Body of pancreas (tissue), 4 donors: ENCODE data around the gene MAP3K9. TPM values are rescaled to one million over a fixed set of nuclear protein-coding genes. Genes with fewer than 3 reads are reported as not detected.

Source experiments
- ATAC-seq: fragments of 150-250 bp; one replicate; pipeline ENCODE4 v1.9.1; 2016
- DNase-seq, 4 donors: peaks; one replicate each; pipeline ENCODE4 v3.0.0-alpha.2; 2019
- H3K27ac ChIP-seq, 4 donors: fragments of 200-600 bp; sonication (generic); 1 replicate in 3 of 4; 2 replicates in 1 of 4; pipeline versions ENCODE4 v1.5.1 to v1.6.1; 2016 to 2019; ENCODE audit warnings: mild to moderate bottlenecking in 1 of 4, mixed read lengths in 1 of 4, moderate library complexity in 1 of 4
- H3K27me3 ChIP-seq, 2 donors: fragments of 200-600 bp; sonication (generic); one replicate each; pipeline ENCODE4 v1.6.0; 2016; ENCODE audit warnings: mild to moderate bottlenecking in 1 of 2
- H3K36me3 ChIP-seq, 2 donors: fragments of 200-600 bp; sonication (generic); replicated peaks in 1 of 2; 2 replicates each; pipeline ENCODE4 v1.5.1; 2016; ENCODE audit warnings: low read depth in 2 of 2; ENCODE audit not compliant: insufficient read depth in 1 of 2
- H3K4me1 ChIP-seq: fragments of 200-600 bp; sonication (generic); one replicate; pipeline ENCODE4 v1.6.0; 2016
- H3K4me3 ChIP-seq, 2 donors: fragments of 200-600 bp; sonication (generic); 1 replicate in 1 of 2; 2 replicates in 1 of 2; pipeline ENCODE4 v1.5.1; 2016 to 2019
- H3K9me3 ChIP-seq, 3 donors: fragments of 200-600 bp; sonication (generic); 1 replicate in 2 of 3; 2 replicates in 1 of 3; pipeline ENCODE4 v1.5.1; 2016
- CTCF ChIP-seq, 7 experiments: fragments of 450-650 bp in 4 of 7; fragments of 200-600 bp in 3 of 7; sonication (generic) in 3 of 7; IDR thresholded peaks; one replicate each; pipeline ENCODE4 v1.5.1; 2016 to 2019; ENCODE audit warnings: antibody characterized with exemption in 7 of 7
- POLR2A ChIP-seq, 3 donors: fragments of 450-650 bp; IDR thresholded peaks; one replicate each; pipeline ENCODE4 v1.6.1; 2016; ENCODE audit warnings: antibody characterized with exemption in 3 of 3, mild to moderate bottlenecking in 2 of 3
- WGBS, 2 donors: methylation state at CpG; one replicate each; pipeline ENCODE4 v1.1.5; 2017; 5-methylcytosine and 5-hydroxymethylcytosine counted together
- intact Hi-C: fragments of 100-400 bp; cut with DNase I; formaldehyde crosslinking; loops from one replicate; pipeline ENCODE4 v1.15.1; 2023
- total RNA-seq, 2 donors: library from RNA; depleted of rRNA; stranded (reverse); fragments of >200 nt; gene quantifications; one replicate each; pipeline ENCODE4 v1.1.0, GENCODE V29; 2016

Gene MAP3K9
- total RNA-seq, 2 donors from 2014 or later = 5.4 to 10.9 TPM

DNA sequence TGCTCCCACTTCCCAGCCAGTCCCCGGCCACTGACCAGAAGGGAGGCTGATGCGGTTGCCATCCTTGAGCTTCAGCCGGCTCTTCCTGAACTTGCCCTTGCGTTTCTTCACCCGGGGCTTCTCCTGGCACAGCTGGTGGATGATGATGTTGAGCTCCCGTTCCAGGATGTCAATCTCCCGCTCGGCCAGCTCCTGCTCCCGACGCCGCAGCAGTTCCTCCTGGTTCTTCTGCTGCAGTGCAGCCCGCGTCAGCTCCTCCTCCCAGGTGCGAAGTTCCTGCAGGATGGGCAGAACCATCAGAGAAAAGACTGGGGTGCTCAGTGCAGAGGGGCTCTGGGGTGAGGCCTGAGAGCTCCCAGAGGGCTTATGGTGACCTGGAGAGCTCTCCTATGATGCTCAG lies 67.0 kb downstream of the MAP3K9 start:
- Histone ChIP-seq H3K27me3 (no peaks in the 10 kb centered on the region), H3K4me1 (no peaks in the 10 kb centered on the region), H3K27ac (no peak overlapping the region), H3K36me3 (peaks cover 0 to 7% of the 10 kb centered on the region in 2 donors), H3K9me3 (no peaks in the 10 kb centered on the region), H3K4me3 (no peak overlapping the region)
- WGBS, 2 donors = 83 to 94% methylated on average over 2 to 14 of the region's 14 CpGs
- no peak for TF ChIP-seq CTCF (IDR thresholded peaks at IDR 0.05)
- DNase-seq (no peak), ATAC-seq (no peak)
- intact Hi-C loops = no loop called here

- H3K36me3 ChIP-seq = peaks cover 0 to 7% of the 10 kb centered on the region in 2 donors
- no peaks in the 10 kb centered on the region for H3K4me1 ChIP-seq
- DNase-seq = no peak
- no peak overlapping the region for H3K27ac ChIP-seq
- H3K27me3 ChIP-seq = no peaks in the 10 kb centered on the region
- H3K4me3 ChIP-seq = no peak overlapping the region
- intact Hi-C loops = no loop called here
- ATAC-seq = no peak
- WGBS, 2 donors = 87 to 88% methylated on average over 6 of the region's 6 CpGs
- no peaks in the 10 kb centered on the region for H3K9me3 ChIP-seq
- no peak for TF ChIP-seq CTCF (IDR thresholded peaks at IDR 0.05)
- TF ChIP-seq POLR2A (IDR thresholded peaks at IDR 0.05) = no peak
These were observed 67.8 kb downstream of the MAP3K9 start for GRCh38 chr14:70741482-70741881.

DNA sequence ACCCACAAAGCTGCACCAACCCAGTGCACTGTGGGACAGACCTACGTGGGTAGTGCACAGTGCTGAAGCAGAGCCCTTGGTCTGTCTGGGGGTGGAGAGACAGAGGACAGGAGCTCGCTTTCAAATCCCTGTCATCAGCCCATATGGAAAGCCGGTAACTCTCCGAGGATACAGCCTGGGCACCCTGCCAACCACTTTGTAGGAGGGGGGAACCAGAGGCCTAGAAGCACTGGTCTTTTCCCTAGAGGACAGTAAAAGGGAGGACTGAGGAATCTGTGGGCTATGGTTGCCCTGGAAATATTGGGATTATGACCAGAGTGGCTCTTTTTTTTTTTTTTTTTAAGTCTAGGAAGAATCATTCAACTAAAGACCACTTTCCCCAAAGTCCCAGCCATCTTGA lies 74.3 kb downstream of the MAP3K9 start:
- Histone ChIP-seq H3K4me1 (no peaks in the 10 kb centered on the region), H3K36me3 (peaks cover 11 to 17% of the 10 kb centered on the region in 2 donors), H3K9me3 (no peaks in the 10 kb centered on the region), H3K4me3 (no peak overlapping the region), H3K27ac (no peak overlapping the region), H3K27me3 (no peaks in the 10 kb centered on the region)
- intact Hi-C loops = no loop called here
- ATAC-seq = no peak
- peak in 1 of 4 donors; percentile 10 for DNase-seq
- TF ChIP-seq CTCF (IDR thresholded peaks at IDR 0.05) (no peak), POLR2A (IDR thresholded peaks at IDR 0.05) (no peak)
- WGBS, 2 donors = 49% methylated on average over 4 of the region's 4 CpGs

DNA sequence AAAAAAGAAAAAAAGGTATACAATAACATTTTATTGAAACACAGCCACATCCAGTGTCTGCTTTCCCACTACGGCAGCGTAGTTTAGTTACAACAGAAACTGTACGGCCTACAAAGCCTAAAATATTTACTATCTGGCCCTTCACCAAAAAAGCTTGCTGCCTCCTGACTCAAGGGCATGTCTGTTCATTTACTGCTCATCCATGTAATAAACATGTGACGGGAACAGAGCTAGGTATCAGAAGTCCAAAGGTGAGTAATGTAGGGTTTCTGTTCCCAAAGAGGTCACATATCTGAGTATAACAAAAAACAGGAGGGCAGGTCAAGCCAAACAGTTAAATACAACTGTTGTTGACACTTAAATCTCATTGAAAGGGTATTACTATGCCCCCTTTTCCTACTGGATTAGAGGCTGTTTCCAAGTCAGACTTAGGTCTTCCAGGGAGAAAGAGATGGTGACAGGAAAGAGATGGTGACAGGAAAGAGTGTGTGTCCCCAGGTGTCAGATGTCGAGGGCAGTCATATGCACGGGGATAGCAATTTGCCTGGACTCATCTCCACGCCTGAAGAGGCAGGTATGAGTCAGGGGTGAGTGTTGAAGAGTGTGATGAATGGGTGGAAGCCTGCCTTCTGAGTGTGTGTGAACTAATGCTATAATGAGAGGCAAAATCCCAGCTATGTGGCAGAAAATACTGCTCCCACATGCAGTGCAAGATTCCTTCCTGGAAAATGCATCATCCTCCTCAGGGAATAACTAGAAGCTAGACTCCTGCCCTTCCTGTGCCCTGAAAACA lies 77.7 kb downstream of the MAP3K9 start:
- H3K4me3 ChIP-seq = no peak overlapping the region
- no peaks in the 10 kb centered on the region for H3K27me3 ChIP-seq
- no peaks in the 10 kb centered on the region for H3K4me1 ChIP-seq
- H3K9me3 ChIP-seq = no peaks in the 10 kb centered on the region
- TF ChIP-seq CTCF (IDR thresholded peaks at IDR 0.05) (no peak), POLR2A (IDR thresholded peaks at IDR 0.05) (no peak)
- no peak overlapping the region for H3K27ac ChIP-seq
- DNase-seq (no peak), ATAC-seq (no peak)
- WGBS, 2 donors = 82 to 83% methylated on average over 7 of the region's 7 CpGs
- intact Hi-C loops = no loop called here
- H3K36me3 ChIP-seq = peaks cover 10 to 15% of the 10 kb centered on the region in 2 donors

GRCh38 chr14:70730393-70730792 lies 78.9 kb downstream of the MAP3K9 start:
- H3K27me3 ChIP-seq = no peaks in the 10 kb centered on the region
- H3K27ac ChIP-seq = no peak overlapping the region
- no peak for DNase-seq
- TF ChIP-seq CTCF (IDR thresholded peaks at IDR 0.05) (no peak), POLR2A (IDR thresholded peaks at IDR 0.05) (no peak)
- H3K9me3 ChIP-seq = no peaks in the 10 kb centered on the region
- H3K4me3 ChIP-seq = no peak overlapping the region
- no peaks in the 10 kb centered on the region for H3K4me1 ChIP-seq
- intact Hi-C loops = no loop called here
- H3K36me3 ChIP-seq = peaks cover 10 to 15% of the 10 kb centered on the region in 2 donors
- WGBS, 2 donors = 95 to 98% methylated on average over 10 to 12 of the region's 17 CpGs
- no peak for ATAC-seq
